ENCODE data around the gene INPP5A. TPM values are rescaled to one million over a fixed set of nuclear protein-coding genes. Genes with fewer than 3 reads are reported as not detected.

INPP5A gene
- total and polyA plus RNA-seq, 9 of the 15 experiments (the other 6 are each of a cell fraction or from before 2014, with no cell fraction given): 0.66 to 11.6 (median 7.7) TPM

DNA sequence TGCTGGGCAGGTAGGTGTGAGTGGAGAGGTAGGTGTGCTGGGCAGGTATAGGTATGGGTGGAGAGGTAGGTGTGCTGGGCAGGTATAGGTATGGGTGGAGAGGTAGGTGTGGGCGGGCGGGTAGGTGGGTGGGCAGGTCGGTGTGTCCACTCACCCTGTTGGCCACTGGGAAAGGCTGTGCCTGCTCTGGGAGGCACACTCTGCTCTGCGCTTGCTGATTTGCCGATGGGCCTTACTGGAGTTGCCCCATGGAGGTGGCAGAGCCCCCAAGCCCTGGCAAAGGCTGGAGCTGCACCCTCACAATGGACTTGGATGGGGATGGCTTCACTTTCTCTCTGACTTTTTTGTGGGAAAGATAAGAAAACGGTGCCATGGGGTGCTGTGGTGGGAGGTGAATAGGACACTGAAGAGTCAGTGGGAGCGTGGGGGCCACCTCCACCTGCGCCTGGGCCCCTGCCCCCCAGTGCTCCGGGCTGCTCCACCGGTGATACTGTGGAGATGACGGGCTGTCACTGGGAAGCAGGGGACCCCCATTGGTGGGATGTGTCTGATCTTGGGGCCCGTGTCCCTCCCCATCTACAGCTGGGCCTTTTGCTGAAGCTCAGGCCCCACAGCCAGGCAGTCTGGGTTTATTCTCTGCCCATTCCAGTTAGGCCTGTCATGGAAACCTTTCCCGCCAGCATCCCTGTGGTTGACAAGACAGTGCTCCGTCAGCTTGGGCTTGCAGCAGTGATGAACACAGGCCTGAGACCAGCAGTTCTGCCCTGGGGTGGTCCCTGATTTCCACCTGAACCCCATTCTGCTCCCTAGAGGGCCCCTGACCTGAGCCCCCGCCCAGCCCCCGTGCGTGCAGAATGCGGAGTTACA lies 173.4 kb downstream of the INPP5A start (continued):
- TF ChIP-seq SAP30 (IDR thresholded peaks at IDR 0.05; ENCODE audit: borderline replicate concordance, insufficient read depth, low read depth, low read length, poor library complexity, severe bottlenecking) (no peak), ZNF609 (CRISPR knock-in tag; IDR thresholded peaks at IDR 0.05; ENCODE audit: borderline replicate concordance) (no peak), EGR1 (conservative IDR thresholded peaks at IDR 0.05) (no peak), PRMT5 (CRISPR knock-in tag; IDR thresholded peaks at IDR 0.05) (no peak), ZNF175 (CRISPR knock-in tag; IDR thresholded peaks at IDR 0.05; ENCODE audit: low read depth) (no peak), SAFB2 (IDR thresholded peaks at IDR 0.05; ENCODE audit: borderline replicate concordance, low read depth, low read length, severe bottlenecking) (no peak), TAL1 (IDR thresholded peaks at IDR 0.05) (no peak), FOXP1 (CRISPR knock-in tag; IDR thresholded peaks at IDR 0.05) (no peak)
- TF ChIP-seq, protein P1, sequence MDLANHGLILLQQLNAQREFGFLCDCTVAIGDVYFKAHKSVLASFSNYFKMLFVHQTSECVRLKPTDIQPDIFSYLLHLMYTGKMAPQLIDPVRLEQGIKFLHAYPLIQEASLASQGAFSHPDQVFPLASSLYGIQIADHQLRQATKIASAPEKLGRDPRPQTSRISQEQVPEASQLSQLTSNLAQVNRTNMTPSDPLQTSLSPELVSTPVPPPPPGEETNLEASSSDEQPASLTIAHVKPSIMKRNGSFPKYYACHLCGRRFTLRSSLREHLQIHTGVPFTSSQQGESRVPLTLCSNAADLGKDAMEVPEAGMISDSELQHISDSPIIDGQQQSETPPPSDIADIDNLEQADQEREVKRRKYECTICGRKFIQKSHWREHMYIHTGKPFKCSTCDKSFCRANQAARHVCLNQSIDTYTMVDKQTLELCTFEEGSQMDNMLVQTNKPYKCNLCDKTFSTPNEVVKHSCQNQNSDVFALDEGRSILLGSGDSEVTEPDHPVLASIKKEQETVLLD (IDR thresholded peaks at IDR 0.05): no peak

Data from K562 (cell line).